Memory B cell (primary cell): Measurements from ENCODE around the gene AAR2.

ENCODE experiments used
- ATAC-seq: fragments of 150-1000 bp; cut with Tn5 transposase; 2 replicates; pipeline ENCODE4 v1.10.0; 2021; ENCODE audit warnings: low read depth, mild to moderate bottlenecking, moderate library complexity
- DNase-seq, 2 donors: peaks; one replicate each; pipeline ENCODE4 v3.0.0; 2022; ENCODE audit warnings: low spot score in 2 of 2
- H3K27ac Mint-ChIP-seq: one replicate; pipeline ENCODE4 v1.8.0; 2022; ENCODE audit warnings: mild to moderate bottlenecking, moderate library complexity, mixed read lengths
- H3K27me3 Mint-ChIP-seq: one replicate; pipeline ENCODE4 v1.8.0; 2022; ENCODE audit warnings: mixed read lengths
- H3K36me3 Mint-ChIP-seq: one replicate; pipeline ENCODE4 v1.8.0; 2022; ENCODE audit warnings: mild to moderate bottlenecking, mixed read lengths
- H3K4me1 Mint-ChIP-seq: one replicate; pipeline ENCODE4 v1.8.0; 2022; ENCODE audit warnings: mixed read lengths
- H3K4me3 Mint-ChIP-seq: one replicate; pipeline ENCODE4 v1.8.0; 2022; ENCODE audit warnings: mild to moderate bottlenecking, moderate library complexity, mixed read lengths
- H3K9me3 Mint-ChIP-seq: one replicate; pipeline ENCODE4 v1.8.0; 2022; ENCODE audit warnings: mixed read lengths

AAR2 gene

DNA sequence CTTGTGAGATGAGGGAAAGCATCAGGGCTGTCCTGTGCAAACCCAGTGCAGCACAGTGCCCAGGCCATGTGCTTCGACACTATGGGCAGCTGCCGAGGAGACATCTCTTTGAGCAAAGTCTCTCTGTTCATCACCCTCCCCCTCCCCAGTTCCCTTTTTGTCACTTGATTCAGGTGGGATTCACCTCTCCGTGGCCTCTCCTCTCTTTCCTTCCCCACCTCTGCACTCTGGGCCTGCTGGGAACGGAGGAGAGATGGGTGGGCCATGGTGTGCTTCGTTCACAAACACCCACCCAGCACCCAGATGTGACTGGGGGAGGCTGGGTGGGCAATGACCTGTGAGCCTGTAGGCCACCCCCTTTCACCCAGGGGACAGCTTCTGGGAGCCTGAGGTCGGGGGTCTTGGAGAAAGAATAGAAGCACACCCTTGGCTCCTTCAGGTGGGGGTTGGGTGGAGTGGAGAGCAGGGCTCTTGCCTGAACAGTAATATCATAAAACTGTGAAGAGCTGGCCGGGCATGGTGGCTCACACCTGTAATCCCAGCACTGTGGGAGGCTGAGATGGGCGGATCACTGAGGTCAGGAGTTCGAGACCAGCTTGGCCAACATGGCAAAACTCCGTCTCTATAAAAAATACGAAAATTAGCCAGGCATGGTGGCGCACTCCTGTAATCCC is 36.4 kb downstream of the AAR2 start:
- ATAC-seq: no peak
- Mint-ChIP-seq H3K4me3 (no peak overlapping the region), H3K4me1 (no peaks in the 10 kb centered on the region), H3K27me3 (peaks cover 10% of the 10 kb centered on the region), H3K27ac (no peak overlapping the region), H3K36me3 (no peaks in the 10 kb centered on the region), H3K9me3 (no peaks in the 10 kb centered on the region)
- no peak for DNase-seq

DNA sequence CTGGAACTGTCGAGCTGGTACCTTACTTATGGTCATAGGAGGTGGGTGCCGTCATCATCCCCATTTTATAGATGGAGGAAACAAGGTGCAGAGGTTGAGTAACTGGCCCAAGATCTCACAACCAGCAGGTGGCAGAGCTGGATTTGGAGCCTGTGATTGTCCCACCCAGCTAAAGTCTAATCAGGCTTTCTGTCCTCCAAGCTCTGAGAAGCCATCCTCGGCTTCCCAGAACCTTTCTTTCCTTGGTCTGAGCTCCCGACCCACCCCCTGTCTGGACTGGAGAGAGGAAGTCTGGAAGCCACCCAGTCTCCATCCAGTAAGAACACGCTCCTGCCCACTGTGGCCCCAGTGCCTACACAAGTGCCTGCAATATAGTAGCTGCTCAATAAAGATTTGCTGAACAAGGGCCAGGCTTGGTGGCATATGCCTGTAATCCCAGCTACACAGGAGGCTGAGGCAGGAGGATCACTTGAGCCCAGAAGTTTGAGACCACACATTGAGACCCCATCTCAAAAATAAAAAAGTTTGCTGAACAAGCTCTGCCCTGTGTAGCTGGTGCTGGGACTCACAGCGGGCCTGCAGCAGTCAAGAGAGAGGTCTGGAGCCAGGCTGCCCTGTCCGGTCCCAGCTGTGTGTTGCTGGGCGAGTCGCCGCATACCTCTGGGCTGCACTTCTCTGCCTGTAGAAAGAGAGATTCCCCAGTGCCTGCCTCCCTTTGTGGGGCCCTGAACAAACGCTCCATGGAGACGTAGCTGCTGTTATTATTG is 37.3 kb downstream of the AAR2 start:
- Mint-ChIP-seq H3K27me3 (peaks cover 12% of the 10 kb centered on the region), H3K4me1 (no peaks in the 10 kb centered on the region), H3K36me3 (no peaks in the 10 kb centered on the region), H3K4me3 (no peak overlapping the region), H3K27ac (no peak overlapping the region), H3K9me3 (no peaks in the 10 kb centered on the region)
- DNase-seq: no peak
- ATAC-seq: no peak

DNA sequence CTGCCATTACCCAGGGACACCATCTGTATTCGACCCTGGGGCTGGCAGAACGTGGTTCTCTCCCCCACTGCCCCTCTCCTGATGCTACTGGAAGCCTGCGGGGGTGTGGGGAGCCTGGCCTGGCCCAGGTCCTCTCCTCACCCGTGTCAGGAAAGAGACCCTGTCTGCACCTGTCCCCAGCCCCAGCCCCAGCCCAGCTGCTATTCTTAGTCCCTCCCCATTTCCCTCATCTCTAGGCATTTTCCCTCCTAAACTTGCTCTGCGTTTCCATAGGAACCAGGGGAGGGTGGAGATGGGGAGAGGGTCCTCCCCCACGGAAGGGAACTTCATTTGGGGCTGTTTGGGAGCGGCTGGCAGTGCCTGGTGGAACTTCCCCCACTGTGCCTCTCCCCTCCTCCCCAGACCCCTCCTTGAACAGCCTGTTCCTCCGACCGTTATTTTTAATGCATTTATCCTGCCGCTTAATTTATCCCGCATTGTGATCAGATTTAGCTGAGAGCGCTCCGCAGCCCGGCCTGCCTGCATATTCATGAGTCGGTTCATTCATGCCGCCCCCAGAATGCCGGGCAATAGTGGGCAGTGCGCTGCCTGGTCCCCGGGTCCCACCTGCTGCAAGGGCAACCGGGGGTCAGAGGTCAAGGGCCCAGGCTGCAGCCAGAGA is 38.0 kb downstream of the AAR2 start:
- no peaks in the 10 kb centered on the region for H3K4me1 Mint-ChIP-seq
- no peaks in the 10 kb centered on the region for H3K9me3 Mint-ChIP-seq
- H3K4me3 Mint-ChIP-seq: no peak overlapping the region
- H3K27me3 Mint-ChIP-seq: peaks cover 12% of the 10 kb centered on the region
- H3K27ac Mint-ChIP-seq: no peak overlapping the region
- no peak for DNase-seq
- no peaks in the 10 kb centered on the region for H3K36me3 Mint-ChIP-seq
- no peak for ATAC-seq

DNA sequence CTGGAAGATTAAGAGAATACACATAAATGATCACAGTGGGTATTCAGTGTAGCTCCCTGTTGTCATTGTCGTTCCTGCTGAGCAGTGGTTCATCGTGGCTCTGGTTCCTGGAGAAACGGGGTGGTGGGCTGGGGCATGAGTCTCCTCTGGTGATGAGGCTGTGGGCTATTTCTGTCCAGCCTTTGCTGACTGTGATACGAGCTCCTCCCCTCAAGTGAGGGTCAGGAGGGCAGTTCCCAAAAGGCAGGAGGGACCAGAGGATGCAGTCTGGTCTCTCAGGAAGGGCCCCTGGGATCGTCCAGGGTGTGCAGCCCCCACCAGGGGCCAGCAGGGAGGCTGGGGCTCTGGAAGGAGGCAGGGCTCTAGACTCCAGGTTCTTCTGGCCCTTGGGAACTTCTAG is 38.7 kb downstream of the AAR2 start:
- Mint-ChIP-seq H3K9me3 (no peaks in the 10 kb centered on the region), H3K27me3 (peaks cover 12% of the 10 kb centered on the region), H3K36me3 (no peaks in the 10 kb centered on the region), H3K4me1 (no peaks in the 10 kb centered on the region), H3K4me3 (no peak overlapping the region), H3K27ac (no peak overlapping the region)
- DNase-seq (no peak), ATAC-seq (no peak)

DNA sequence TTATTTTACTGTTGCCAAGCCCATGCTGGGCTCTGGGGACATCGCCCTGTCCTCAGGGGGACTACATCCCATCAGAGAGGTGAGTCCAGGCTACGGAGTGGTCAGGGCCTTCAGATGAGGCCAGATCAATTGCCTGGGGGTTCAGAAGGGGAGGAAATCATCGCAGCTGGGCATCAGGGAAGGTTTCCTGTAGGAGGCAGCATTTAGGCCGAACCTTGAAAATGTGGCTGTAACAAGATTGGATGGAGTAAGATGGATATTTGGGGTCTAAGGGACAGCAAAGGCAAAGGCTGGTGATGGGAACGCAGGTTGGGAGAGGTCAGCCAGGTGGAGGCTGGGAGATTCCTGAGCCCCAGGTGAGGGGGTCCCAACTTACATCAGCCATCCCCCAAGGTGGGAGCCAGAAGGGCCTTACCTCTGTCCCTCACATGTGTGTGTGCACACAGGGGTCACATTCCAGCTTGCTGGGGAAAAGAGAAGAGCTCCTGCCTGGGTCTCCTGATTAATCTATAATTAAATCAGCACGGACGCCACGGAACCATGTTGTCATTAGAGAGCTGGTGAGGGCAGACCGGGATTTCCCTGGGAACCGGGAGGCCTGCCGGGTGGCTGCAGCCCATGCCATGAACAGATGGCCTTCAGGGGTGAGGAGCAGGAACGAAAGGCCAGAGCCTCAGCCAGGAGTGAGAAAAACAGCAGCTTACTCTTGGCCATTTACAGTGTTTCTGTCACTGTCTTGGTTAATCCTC is 39.3 kb downstream of the AAR2 start:
- Mint-ChIP-seq H3K36me3 (no peaks in the 10 kb centered on the region), H3K4me3 (no peak overlapping the region), H3K27ac (no peak overlapping the region), H3K4me1 (no peaks in the 10 kb centered on the region), H3K9me3 (peaks cover 2% of the 10 kb centered on the region), H3K27me3 (peaks cover 15% of the 10 kb centered on the region)
- DNase-seq (no peak), ATAC-seq (no peak)

DNA sequence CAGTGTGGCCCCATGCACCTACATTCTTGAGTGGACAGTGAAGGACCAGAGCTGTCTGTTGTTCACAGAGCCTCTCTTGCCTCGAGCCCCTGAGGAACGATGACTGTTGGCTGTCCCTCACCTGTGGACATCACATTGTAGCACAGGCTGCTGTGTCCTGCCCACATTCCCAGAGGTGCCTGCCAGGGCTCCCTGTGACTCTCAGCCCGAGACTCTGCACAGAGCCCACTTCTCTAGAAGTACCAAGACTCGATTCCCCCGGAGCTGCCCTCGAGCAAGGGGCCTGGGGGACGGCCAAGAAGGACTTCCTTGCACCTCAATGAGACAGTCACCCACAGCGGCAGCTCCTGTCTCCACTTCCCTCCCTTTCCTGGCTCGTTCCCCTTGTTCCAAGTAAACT is 41.3 kb downstream of the AAR2 start:
- no peaks in the 10 kb centered on the region for H3K36me3 Mint-ChIP-seq
- H3K4me3 Mint-ChIP-seq: no peak overlapping the region
- DNase-seq: no peak
- H3K4me1 Mint-ChIP-seq: no peaks in the 10 kb centered on the region
- no peak for ATAC-seq
- peaks cover 21% of the 10 kb centered on the region for H3K27me3 Mint-ChIP-seq
- H3K9me3 Mint-ChIP-seq: peaks cover 2% of the 10 kb centered on the region
- no peak overlapping the region for H3K27ac Mint-ChIP-seq

DNA sequence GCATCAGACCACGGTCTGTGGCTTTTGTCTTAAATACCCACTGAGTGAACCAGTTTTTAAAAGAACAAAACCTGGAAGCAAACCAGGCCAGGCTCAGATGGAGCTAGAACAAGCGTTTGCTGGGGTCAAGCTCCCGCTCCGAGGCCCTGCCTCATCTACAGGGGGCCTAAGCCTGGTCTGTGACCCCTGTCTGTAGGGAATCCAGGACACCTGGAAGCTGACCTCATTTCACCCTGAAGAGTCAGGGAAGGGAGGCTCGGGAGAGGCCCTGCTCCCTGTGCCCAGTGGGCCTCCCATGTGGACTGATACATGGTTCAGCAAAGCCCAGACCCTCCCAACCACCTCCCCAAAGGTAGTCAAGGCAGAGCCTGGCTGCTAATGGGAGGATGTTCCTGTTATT is 43.1 kb downstream of the AAR2 start:
- H3K4me3 Mint-ChIP-seq: no peak overlapping the region
- H3K4me1 Mint-ChIP-seq: no peaks in the 10 kb centered on the region
- no peak overlapping the region for H3K27ac Mint-ChIP-seq
- no peaks in the 10 kb centered on the region for H3K36me3 Mint-ChIP-seq
- H3K9me3 Mint-ChIP-seq: peaks cover 2% of the 10 kb centered on the region
- no peak for ATAC-seq
- peaks cover 22% of the 10 kb centered on the region for H3K27me3 Mint-ChIP-seq
- no peak for DNase-seq

DNA sequence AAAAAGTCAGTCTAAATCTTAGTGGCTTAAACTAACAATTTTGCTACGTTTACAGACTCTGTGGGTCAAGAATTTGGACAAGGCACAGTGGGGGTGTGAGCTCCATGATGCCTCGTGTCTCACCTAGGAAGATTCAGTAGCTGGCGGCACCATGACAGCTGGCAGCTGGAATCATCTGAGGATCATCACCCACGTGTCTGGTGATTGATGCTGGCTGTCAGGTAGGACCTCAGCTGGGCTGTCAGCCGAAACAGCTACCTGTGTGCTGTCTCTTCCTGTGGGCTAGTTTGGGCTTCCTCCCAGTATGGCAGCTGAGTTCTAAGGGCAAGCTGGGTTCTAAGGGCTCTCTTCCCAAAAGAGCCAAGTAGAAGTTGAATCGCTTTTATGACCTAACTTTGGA is 43.5 kb downstream of the AAR2 start:
- Mint-ChIP-seq H3K4me1 (no peaks in the 10 kb centered on the region), H3K27ac (no peak overlapping the region), H3K4me3 (no peak overlapping the region), H3K9me3 (peaks cover 2% of the 10 kb centered on the region), H3K27me3 (peaks cover 20% of the 10 kb centered on the region), H3K36me3 (no peaks in the 10 kb centered on the region)
- no peak for ATAC-seq
- no peak for DNase-seq

DNA sequence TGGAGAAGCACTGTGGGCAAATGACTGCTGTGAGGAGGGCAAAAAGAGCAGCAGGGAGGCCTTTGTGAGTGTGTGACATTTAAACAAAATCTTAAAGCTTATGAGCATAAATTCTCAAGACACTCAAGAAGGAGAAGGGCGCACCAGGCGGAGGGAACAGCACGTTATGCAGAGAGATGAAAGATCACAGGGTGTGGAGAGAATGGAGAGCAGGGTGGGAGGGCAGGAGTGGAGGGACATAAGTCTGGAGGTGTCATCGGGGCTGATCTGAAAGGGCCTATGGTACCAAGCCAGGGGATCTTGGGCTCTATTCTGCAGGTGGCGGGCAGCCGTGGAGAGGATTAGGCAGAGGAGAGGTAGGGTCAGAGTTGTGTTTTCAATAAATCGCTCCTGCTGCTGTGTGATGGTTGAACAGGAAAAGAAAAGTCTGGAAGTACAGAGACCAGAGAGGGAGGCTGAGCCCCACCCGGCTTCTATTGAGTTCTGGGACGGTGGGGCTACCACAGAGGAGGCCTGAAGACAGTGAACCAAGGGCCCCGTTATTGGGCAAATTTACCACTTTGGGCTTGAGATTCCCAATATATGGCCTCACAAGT is 45.6 kb downstream of the AAR2 start:
- Mint-ChIP-seq H3K36me3 (no peaks in the 10 kb centered on the region), H3K27me3 (peaks cover 14% of the 10 kb centered on the region)

DNA sequence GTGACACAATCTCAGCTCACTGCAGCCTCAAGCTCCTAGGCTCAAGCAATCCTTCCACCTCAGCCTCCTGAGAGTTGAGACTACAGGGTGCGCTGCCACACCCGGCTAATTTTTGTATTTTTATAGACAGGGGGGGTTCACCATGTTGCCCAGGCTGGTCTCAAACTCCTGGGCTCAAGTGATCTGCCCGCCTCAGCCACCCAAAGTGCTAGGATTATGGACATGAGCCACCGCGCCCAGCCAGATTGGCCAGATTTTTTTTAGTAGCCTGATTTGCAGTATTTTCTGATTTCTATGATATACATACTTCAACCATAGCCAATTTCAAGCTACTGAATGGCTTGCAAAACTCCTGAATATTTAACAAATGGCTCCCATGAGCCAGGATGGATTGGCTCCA is 48.5 kb downstream of the AAR2 start:
- Mint-ChIP-seq H3K27me3 (peaks cover 14% of the 10 kb centered on the region), H3K4me1 (no peaks in the 10 kb centered on the region), H3K27ac (no peak overlapping the region), H3K36me3 (no peaks in the 10 kb centered on the region), H3K9me3 (peaks cover 6% of the 10 kb centered on the region), H3K4me3 (no peak overlapping the region)
- DNase-seq (no peak), ATAC-seq (no peak)

More for the DNA sequence above, 45.6 kb downstream of the AAR2 start:
- peaks cover 2% of the 10 kb centered on the region for H3K9me3 Mint-ChIP-seq
- no peak overlapping the region for H3K4me3 Mint-ChIP-seq
- DNase-seq: no peak
- H3K4me1 Mint-ChIP-seq: no peaks in the 10 kb centered on the region
- no peak overlapping the region for H3K27ac Mint-ChIP-seq
- ATAC-seq: no peak

DNA sequence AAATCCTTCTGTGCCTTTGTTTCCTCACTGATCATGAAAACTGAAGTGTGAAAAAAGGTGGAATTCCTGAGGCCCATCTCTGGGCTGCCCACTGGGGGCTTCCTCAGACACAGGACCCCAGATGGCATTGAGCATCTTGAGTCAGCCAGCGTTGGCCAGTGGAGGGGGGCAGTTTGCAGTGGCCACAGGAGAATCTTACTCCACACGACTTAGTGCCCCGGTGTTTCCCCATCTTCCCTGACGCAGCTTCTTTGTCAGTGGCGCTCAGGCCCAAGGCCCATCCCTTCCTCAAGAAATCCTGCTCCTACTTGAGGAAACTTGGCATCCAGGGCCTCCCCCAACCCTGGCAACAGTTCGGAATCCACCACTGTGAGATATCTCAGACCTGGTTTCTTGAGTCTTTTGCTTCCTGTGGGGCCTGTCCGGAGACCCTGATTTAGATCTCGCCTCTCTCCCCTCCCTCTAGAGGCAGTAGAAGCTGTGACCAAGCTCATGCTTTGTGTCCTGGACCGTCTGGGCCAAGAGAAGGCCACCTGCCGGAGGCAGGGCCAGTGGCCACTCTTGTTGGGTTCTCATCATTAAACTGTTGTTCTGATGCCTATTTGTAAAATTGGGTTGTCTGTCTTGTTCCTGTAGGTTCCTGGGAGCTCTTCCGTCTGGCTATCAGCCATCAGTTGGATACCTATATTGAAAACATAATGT is 49.6 kb downstream of the AAR2 start:
- Mint-ChIP-seq H3K27me3 (peaks cover 11% of the 10 kb centered on the region), H3K9me3 (peaks cover 4% of the 10 kb centered on the region), H3K4me1 (no peaks in the 10 kb centered on the region), H3K27ac (no peak overlapping the region), H3K4me3 (no peak overlapping the region), H3K36me3 (no peaks in the 10 kb centered on the region)
- ATAC-seq: no peak
- no peak for DNase-seq

DNA sequence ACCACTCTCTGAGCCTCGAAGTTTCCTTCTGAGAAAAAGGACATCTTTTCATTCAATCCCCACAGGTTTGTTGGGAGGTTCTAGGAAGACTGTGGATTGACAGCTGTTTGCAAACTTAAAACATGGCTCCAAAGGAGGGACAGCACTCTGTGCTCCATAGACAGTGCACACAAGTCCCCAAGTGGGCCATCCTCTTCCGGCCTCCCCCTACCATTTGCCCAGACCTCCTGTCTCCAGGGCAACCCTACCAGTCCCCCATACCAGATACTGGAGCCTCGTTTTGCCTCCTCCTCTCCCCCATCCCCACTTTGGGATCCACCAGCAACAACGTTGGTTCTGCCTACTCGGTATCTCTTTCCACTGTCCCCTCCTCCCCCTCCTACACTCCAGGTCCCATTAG is 61.4 kb downstream of the AAR2 start:
- ATAC-seq: no peak
- no peaks in the 10 kb centered on the region for H3K36me3 Mint-ChIP-seq

DNA sequence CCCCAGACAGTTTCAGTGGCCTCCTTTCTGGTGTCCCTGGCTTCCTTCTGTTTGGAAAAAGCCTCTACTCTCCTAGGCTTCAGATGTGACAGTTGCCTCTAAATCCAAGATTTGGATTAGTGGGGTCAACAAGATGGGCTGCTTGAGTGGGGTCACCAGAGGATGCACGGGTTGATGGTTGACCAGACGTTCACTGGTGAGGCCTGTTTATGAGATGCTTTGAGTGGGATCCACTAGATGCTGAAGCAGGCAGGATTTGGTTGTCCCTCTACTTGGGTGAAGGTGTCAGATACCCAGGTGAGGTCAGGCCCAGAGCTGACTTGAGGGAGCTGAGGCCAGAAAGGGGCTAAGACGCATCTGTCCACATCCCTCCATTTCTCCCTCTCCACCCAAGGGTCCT is 61.8 kb downstream of the AAR2 start:
- H3K27ac Mint-ChIP-seq: no peak overlapping the region
- peaks cover 28% of the 10 kb centered on the region for H3K27me3 Mint-ChIP-seq
- H3K36me3 Mint-ChIP-seq: no peaks in the 10 kb centered on the region

More for the DNA sequence above, 61.4 kb downstream of the AAR2 start:
- DNase-seq: no peak
- peaks cover 27% of the 10 kb centered on the region for H3K27me3 Mint-ChIP-seq
- no peaks in the 10 kb centered on the region for H3K9me3 Mint-ChIP-seq
- no peaks in the 10 kb centered on the region for H3K4me1 Mint-ChIP-seq
- no peak overlapping the region for H3K27ac Mint-ChIP-seq
- H3K4me3 Mint-ChIP-seq: no peak overlapping the region

More for the DNA sequence above, 61.8 kb downstream of the AAR2 start:
- Mint-ChIP-seq H3K4me1 (no peaks in the 10 kb centered on the region), H3K4me3 (no peak overlapping the region), H3K9me3 (no peaks in the 10 kb centered on the region)
- ATAC-seq: no peak
- no peak for DNase-seq
